Upper lobe of left lung (tissue), 6 donors: ENCODE results near the gene PAX2. TPM values are rescaled to one million over a fixed set of nuclear protein-coding genes. Genes with fewer than 3 reads are reported as not detected.

Experiments used
- ATAC-seq, 2 donors: fragments of 200-7000 bp; cut with Tn5 transposase; one replicate each; pipeline ENCODE4 v1.9.1; 2022; ENCODE audit warnings: mild to moderate bottlenecking in 2 of 2, moderate library complexity in 2 of 2; ENCODE audit not compliant: low FRiP score in 2 of 2
- DNase-seq, 2 donors: peaks; one replicate each; pipeline ENCODE4 v3.0.0-alpha.2; 2019 to 2020
- H3K27ac ChIP-seq, 4 donors: fragments of 200-600 bp; sonication (generic); one replicate each; pipeline ENCODE4 v1.5.1; 2016 to 2019
- H3K27me3 ChIP-seq, 4 donors: fragments of 200-600 bp; sonication (generic); one replicate each; pipeline ENCODE4 v1.5.1; 2017 to 2019
- H3K36me3 ChIP-seq, 4 donors: fragments of 200-600 bp; sonication (generic); one replicate each; pipeline ENCODE4 v1.5.1; 2016 to 2019
- H3K4me1 ChIP-seq, 4 donors: fragments of 200-600 bp; sonication (generic); one replicate each; pipeline ENCODE4 v1.5.1; 2018 to 2019
- H3K4me3 ChIP-seq, 4 donors: fragments of 200-600 bp; sonication (generic); one replicate each; pipeline ENCODE4 v1.5.1; 2017 to 2019; ENCODE audit warnings: mild to moderate bottlenecking in 2 of 4, moderate library complexity in 1 of 4
- H3K9me3 ChIP-seq, 4 donors: fragments of 200-600 bp; sonication (generic); one replicate each; pipeline ENCODE4 v1.5.1; 2018 to 2019
- CTCF ChIP-seq, 6 experiments: fragments of 450-650 bp in 4 of 6; fragments of 200-600 bp in 2 of 6; sonication (generic) in 2 of 6; IDR thresholded peaks; one replicate each; pipeline ENCODE4 v1.5.1; 2016 to 2019; ENCODE audit warnings: antibody characterized with exemption in 6 of 6
- EP300 ChIP-seq, 4 donors: sonication (generic); formaldehyde crosslinking; IDR thresholded peaks; one replicate each; pipeline ENCODE4 v1.5.1; 2017; ENCODE audit warnings: antibody characterized with exemption in 4 of 4, control low read depth in 2 of 4
- POLR2A ChIP-seq, 4 donors: fragments of 450-650 bp; IDR thresholded peaks; one replicate each; pipeline ENCODE4 v1.5.1; 2016 to 2017; ENCODE audit warnings: antibody characterized with exemption in 4 of 4, mild to moderate bottlenecking in 2 of 4
- POLR2AphosphoS5 ChIP-seq, 2 donors: sonication (generic); formaldehyde crosslinking; IDR thresholded peaks; one replicate each; pipeline ENCODE4 v1.5.1; 2017; ENCODE audit warnings: antibody characterized with exemption in 2 of 2
- WGBS, 2 donors: methylation state at CpG; one replicate each; pipeline ENCODE4 v1.1.5; 2017 to 2018; 5-methylcytosine and 5-hydroxymethylcytosine counted together
- total RNA-seq, 6 donors: library from RNA; depleted of rRNA in 4 of 6; stranded (reverse); fragments of >200 nt in 4 of 6; gene quantifications; one replicate each; pipeline versions ENCODE4 v1.1.0 to v1.2.1, GENCODE V29; 2016 to 2021
- donor health status: DM: no; HTN: no; CAD: no; lungs with moderate emphysema.
- donor health status: DM: no; HTN: yes; CAD: no; lungs with severe emphysema.

The PAX2 gene
- total RNA-seq, 6 donors from 2014 or later: 0.07 TPM; not detected in 5

DNA sequence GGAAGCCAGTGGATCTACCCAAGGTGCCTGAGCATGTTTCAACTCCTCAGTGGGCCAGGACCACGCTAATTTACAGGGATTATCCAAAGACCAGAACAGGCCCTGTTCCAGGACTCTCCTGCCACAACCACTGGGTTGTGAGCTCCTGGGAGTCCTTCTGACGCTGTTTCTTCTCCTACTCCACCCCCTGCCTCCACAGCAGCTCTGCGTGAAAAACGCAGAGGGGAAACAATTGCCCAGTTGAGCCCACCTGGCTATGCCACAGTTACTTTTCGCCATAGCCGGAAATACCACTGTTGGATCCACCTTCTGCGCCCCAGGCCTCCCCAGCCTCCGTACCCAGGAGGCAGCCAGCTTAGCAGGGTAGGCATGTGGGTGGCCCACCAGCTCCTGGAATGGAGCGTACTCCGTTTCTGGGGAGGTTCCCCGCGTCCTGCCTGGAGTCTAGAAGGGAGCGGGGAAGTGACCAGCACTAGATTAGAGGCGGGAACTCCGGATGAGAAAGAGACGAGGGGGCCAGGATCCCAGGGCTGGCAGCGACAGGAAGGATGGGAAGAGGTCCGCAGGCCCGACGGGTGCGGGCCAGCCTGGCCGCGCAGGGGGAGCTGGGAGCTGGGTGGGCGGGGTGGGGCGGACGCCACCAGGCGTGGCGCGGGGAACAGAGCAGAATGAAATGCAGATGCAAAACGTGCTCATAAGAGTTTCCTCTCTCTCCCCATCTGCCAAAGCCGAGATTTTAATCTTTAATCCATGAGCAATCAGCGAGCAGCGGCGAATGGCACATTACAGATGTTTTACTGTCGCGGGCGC, 32.1 kb upstream of the PAX2 start:
- H3K36me3 ChIP-seq: no peaks in the 10 kb centered on the region
- no peaks in the 10 kb centered on the region for H3K9me3 ChIP-seq
- no peak for TF ChIP-seq CTCF (IDR thresholded peaks at IDR 0.05)
- TF ChIP-seq POLR2A (IDR thresholded peaks at IDR 0.05): no peak
- TF ChIP-seq EP300 (IDR thresholded peaks at IDR 0.05): no peak
- TF ChIP-seq POLR2AphosphoS5 (IDR thresholded peaks at IDR 0.05): no peak
- DNase-seq (peak in 1 of 2 donors; percentile 36), ATAC-seq (no peak)
- WGBS, 2 donors: 7 to 8% methylated on average over 34 to 35 of the region's 37 CpGs
- no peak overlapping the region for H3K27ac ChIP-seq
- peak overlapping the region in 1 of 4 donors; percentile 8 for H3K4me3 ChIP-seq
- peaks cover 0 to 71% (median 39%) of the 10 kb centered on the region in 4 donors for H3K27me3 ChIP-seq
- peaks cover 0 to 21% (median 11%) of the 10 kb centered on the region in 4 donors for H3K4me1 ChIP-seq

DNA sequence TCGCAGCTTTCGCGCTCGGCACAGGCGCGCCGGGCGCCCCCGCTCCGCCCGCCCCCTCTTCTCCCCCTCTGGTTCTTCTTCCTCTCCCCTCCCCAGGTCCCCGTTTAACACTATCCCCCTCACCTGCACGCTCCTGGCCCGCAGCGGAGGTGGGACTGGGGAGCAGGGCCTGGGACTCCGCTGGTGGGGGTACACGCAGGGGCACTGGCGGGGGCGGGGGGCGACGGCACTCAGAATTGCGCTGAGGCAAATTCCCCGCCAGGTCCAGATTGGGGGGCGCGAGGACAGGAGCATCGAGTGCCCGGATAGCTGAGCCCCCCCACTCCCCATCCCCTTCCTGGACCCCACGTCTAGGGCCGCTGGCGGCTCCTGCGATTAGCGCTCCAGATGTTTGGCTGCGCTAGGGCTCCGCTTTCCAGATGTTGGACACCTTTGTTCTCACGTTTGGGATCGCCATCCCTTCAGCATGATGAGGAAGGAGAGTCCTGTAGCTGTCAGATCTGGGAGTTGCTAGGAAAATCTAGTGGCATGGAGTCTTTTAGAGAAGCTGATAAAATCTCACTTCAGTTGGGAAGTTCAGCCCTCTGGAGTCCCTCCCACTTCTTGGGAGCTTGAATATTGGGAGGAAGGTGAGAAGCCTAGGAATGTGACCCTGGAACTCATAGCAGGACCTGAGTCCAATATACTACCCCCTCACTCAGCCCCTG, 31.4 kb upstream of the PAX2 start:
- Histone ChIP-seq H3K9me3 (no peaks in the 10 kb centered on the region), H3K27me3 (peaks cover 0 to 70% (median 38%) of the 10 kb centered on the region in 4 donors), H3K4me3 (peak overlapping the region in 1 of 4 donors; percentile 8), H3K4me1 (peaks cover 0 to 21% (median 11%) of the 10 kb centered on the region in 4 donors), H3K36me3 (no peaks in the 10 kb centered on the region), H3K27ac (no peak overlapping the region)
- ATAC-seq (no peak), DNase-seq (peak in 1 of 2 donors; percentile 63)
- no peak for TF ChIP-seq CTCF (IDR thresholded peaks at IDR 0.05)
- no peak for TF ChIP-seq POLR2AphosphoS5 (IDR thresholded peaks at IDR 0.05)
- no peak for TF ChIP-seq POLR2A (IDR thresholded peaks at IDR 0.05)
- TF ChIP-seq EP300 (IDR thresholded peaks at IDR 0.05): no peak
- WGBS, 2 donors: 6 to 7% methylated on average over 13 to 23 of the region's 36 CpGs

GRCh38 chr10:100714566-100714950, 30.8 kb upstream of the PAX2 start:
- peaks cover 0 to 64% (median 36%) of the 10 kb centered on the region in 4 donors for H3K27me3 ChIP-seq
- no peak overlapping the region for H3K4me3 ChIP-seq
- DNase-seq (no peak), ATAC-seq (no peak)
- no peak overlapping the region for H3K27ac ChIP-seq
- no peaks in the 10 kb centered on the region for H3K9me3 ChIP-seq
- 81 to 93% methylated on average over 1 of the region's 1 CpG for WGBS, 2 donors
- H3K4me1 ChIP-seq: peaks cover 0 to 21% (median 11%) of the 10 kb centered on the region in 4 donors
- TF ChIP-seq CTCF (IDR thresholded peaks at IDR 0.05) (no peak), POLR2AphosphoS5 (IDR thresholded peaks at IDR 0.05) (no peak), EP300 (IDR thresholded peaks at IDR 0.05) (no peak), POLR2A (IDR thresholded peaks at IDR 0.05) (no peak)
- no peaks in the 10 kb centered on the region for H3K36me3 ChIP-seq

DNA sequence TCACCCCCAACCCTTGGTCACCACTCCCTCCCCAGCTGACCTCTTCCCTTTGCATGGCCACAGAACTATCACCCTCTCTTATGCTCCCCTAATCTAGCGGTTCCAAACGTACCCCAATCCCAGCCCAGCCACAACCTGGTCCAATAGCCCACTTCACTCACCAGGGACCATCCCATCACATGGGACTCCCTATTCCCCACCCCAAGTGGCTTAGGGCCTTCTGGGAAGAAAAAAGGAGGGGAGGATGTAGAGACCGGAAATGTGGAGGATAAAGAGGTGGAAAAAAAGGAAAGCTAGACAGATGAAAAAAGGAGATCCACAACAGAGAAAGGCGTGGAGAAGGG, 30.3 kb upstream of the PAX2 start:
- no peak for DNase-seq
- Histone ChIP-seq H3K27ac (no peak overlapping the region), H3K4me1 (peaks cover 0 to 18% (median 9%) of the 10 kb centered on the region in 4 donors), H3K4me3 (no peak overlapping the region), H3K36me3 (no peaks in the 10 kb centered on the region), H3K27me3 (peaks cover 0 to 59% (median 32%) of the 10 kb centered on the region in 4 donors), H3K9me3 (no peaks in the 10 kb centered on the region)
- WGBS, 2 donors: 41 to 49% methylated on average over 4 of the region's 4 CpGs
- no peak for TF ChIP-seq POLR2A (IDR thresholded peaks at IDR 0.05)
- no peak for TF ChIP-seq EP300 (IDR thresholded peaks at IDR 0.05)
- TF ChIP-seq POLR2AphosphoS5 (IDR thresholded peaks at IDR 0.05): no peak
- TF ChIP-seq CTCF (IDR thresholded peaks at IDR 0.05): no peak
- ATAC-seq: no peak
